SH-SY5Y (cell line): ENCODE data around the gene VDR.

Source experiments
- GATA2 ChIP-seq: IDR thresholded peaks from 2 replicates; pipeline ENCODE4 v1.6.1; 2011; ENCODE audit warnings: mild to moderate bottlenecking, low read depth, low read length
- GATA3 ChIP-seq: IDR thresholded peaks from 2 replicates; pipeline ENCODE4 v1.6.1; 2011; ENCODE audit warnings: low read depth, mild to moderate bottlenecking, low read length, moderate library complexity

- no peak for TF ChIP-seq GATA3
- no peak for TF ChIP-seq GATA2
Observed at GRCh38 chr12:47881826-47882427, 22.9 kb downstream of the VDR start.
